Effector CD4-positive, alpha-beta T cell (primary cell): ENCODE results near the gene ATOSA.

Experiments
- DNase-seq: peaks from one replicate; pipeline ENCODE4 v3.0.0-alpha.2; 2020

Gene ATOSA

GRCh38 chr15:52645916-52646315 lies 33.3 kb downstream of the ATOSA start:
- DNase-seq: no peak

- DNase-seq: no peak
Measured at GRCh38 chr15:52642386-52643361, 36.5 kb downstream of the ATOSA start.

- no peak for DNase-seq
Measured at GRCh38 chr15:52636459-52636858, 42.7 kb downstream of the ATOSA start.

- no peak for DNase-seq
Measured at GRCh38 chr15:52635908-52636307, 43.3 kb downstream of the ATOSA start.
